Glomerular visceral epithelial cell (primary cell): ENCODE data around the gene STAG1.
"Not testable (repeated sequence)": the region's sequence is repeated elsewhere in the genome, so short reads cannot be mapped to it uniquely, and the experiment has no call there.

ENCODE experiments used
- DNase-seq: peaks from one replicate; pipeline ENCODE4 v3.0.0-alpha.2; 2016; ENCODE audit errors: extremely low spot score

The STAG1 gene

DNA sequence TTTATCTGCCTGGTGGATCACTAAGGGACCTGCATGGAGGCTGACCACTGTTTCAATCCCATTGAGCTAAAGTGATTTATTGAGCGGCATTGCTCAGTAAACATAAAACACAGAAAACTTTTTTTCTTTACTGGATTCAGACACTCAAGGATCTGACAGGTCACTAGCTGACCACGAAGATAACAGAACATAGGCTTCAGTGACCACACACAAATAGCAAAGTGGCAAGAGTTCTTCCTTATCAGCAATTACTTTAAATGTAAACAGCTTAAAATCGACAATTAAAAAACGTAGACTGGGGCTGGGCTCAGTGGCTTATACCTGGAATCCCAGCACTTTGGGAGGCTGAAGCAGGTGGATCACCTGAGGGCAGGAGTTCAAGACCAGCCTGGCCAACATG, 48.7 kb downstream of the STAG1 start:
- DNase-seq, result no peak

- DNase-seq, result no peak
Measured at GRCh38 chr3:136699271-136699828, 52.8 kb downstream of the STAG1 start.

GRCh38 chr3:136698361-136698760, 53.8 kb downstream of the STAG1 start:
- no peak for DNase-seq

DNA sequence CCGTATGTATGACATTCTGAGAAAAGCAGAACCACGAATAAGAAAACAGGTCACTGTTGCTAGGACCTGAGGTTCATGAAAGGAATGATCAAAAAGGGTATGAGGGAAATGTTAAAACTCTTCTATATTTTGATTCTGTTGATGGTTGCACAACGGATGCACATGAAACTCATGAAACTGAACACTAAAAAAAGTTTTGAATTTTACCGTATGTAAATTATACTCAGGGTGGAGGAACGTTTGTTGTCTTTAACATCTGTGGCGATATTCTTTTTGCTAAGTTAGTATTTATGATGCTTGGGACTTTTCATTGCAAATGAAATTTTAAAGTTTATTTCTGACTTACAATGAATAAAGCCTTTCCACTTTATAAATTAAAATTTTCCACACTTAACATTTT, 55.4 kb downstream of the STAG1 start:
- DNase-seq, result no peak

DNA sequence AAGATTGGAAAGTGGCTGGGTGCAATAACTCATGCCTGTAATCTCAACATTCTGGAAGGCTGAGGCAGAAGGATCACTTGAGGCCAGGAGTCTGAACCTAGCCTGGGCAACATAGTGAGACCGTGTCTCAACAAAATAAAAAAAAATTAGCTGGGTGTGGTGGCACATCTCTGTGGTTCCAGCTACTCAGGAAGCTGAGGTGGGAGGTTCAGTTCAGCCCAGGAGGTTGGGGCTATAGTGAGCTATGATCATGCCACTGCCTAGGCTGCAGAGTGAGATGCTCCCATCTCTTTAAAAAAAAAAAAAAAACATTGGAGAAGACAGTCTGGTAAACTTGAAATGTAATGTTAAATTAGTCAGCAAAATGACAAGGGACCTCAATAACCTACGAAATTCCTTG, 57.9 kb downstream of the STAG1 start:
- no peak for DNase-seq

- DNase-seq, result no peak
Measured at GRCh38 chr3:136690599-136690998, 61.6 kb downstream of the STAG1 start.

DNA sequence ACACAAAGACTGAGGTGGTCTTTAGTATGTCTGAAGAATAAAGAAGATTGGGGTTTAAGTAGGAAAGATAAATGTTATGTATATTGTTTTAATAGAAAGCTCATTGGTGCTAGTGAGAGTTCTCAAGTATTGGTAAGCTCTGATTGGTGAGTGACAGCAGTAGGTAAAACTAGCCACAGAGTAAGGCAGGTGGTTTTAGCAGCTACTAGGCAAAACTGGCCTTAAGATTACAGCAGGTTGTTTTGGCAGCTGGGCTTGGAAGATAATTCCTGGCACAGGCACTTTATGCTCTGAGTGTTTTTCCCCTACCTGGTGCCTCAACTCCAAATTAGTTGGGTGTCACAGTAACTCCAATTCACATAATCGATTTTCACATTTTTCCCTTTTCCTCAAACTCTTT, 66.3 kb downstream of the STAG1 start:
- DNase-seq, result no peak

GRCh38 chr3:136682740-136683312, 69.4 kb downstream of the STAG1 start:
- DNase-seq, result no peak

DNA sequence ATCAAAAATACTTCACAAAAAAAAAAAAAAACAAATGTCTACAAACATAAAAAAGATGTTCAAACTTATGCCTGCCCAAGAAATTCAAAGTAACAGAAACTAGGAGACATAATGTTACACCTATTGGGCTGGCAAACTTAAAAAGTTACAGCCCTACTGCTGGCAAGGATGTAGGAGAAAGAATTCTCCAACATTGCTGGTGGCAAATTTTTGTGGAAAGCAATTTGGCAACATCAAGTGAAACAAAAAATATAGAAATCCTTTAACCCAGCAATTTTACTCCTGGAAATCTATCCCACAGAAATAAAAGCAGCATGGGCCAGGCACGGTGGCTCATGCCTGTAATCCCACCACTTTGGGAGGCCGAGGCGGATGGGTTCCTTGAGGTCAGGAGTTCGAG, 73.2 kb downstream of the STAG1 start:
- DNase-seq, result no peak

GRCh38 chr3:136676009-136676408, 76.2 kb downstream of the STAG1 start:
- DNase-seq, result no peak

DNA sequence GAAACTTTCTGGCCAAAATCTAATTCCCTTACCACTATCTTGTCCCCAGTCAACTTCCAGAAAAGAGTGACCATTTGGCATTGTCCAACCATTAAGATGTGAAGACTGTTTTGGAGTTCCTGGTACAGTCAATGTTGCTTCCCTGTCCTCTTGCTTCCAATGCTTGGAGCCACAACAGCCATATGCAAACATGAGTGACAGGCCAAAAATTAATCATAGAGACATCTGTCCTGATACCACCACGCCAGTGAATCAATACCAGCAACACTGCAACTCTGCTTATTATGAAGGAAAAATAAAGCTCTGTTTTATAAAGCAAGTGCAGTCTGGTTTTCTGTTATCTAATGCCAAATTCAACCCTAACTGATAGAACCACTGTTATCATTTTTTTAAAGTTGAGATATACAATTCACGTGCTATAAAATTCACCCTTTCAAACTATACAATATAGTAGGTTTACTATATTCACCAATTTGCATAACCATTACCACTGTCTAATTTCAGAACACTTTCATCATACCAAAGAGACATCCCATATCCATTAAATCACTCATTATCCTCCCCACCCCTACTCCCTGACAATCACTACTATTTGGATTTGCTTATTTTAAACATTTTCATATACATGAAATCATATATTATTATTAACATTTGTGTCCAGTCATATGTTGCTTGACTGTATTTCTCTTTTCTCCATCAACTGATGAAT, 76.9 kb downstream of the STAG1 start:
- DNase-seq, result no peak

DNA sequence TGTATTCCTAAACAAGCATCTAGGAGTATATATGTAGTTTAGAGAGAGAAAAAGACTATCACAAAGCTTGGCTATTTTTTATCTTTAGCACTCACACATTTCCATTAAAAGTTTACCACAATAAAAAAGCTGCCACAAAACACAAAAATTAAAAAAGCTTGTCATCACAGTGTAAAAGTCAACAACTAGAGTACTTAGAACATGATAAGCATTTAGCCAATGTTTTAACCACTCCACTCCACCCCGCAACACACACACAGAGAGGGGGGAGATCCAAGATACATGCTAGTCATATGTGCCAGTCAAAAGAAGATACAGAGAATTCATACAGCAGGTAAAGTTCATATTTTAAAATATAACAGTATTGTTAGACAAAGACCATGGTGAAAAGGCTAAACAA, 79.7 kb downstream of the STAG1 start:
- no peak for DNase-seq

DNA sequence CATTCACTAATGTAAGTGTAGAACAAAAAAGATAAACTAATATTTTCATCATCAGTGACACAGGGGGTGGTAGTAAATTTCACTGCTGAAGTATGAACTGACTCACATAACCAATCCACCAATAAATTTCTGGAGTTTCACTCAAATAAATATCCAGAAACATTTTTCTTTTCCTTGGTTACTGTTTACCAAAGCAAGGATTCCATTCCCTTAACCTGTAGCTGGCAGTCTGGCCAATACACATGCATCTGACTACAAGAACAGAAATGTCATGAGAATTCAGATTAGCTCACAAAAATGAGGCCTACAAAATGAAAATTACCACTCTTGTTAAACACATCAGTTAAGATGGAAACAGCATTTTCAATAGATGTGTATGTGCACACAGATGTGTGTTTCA, 80.3 kb downstream of the STAG1 start:
- DNase-seq, result peak; percentile 8

GRCh38 chr3:136670166-136670565, 82.0 kb downstream of the STAG1 start:
- no peak for DNase-seq

- no peak for DNase-seq
Measured at GRCh38 chr3:136667081-136667480, 85.1 kb downstream of the STAG1 start.

DNA sequence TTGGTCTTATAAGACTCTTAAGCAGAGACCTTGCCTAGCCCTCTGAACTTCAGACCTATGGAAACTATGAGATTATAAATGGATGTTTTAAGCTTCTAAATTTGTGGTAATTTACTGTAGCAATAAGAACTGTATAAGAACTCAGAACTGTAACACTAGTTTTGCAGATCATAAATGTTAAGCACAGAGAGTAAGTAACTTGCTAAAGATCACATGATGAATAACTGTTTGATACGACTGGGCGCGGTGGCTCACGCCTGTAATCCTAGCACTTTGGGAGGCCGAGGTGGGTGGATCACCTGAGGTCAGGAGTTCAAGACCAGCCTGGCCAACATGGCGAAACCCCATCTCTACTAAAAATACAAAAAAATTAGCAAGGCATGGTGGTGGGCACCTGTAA, 85.9 kb downstream of the STAG1 start:
- DNase-seq, result not testable (repeated sequence)

GRCh38 chr3:136664771-136665170, 87.4 kb downstream of the STAG1 start:
- DNase-seq, result no peak

- DNase-seq, result no peak
Measured at GRCh38 chr3:136661282-136661681, 90.9 kb downstream of the STAG1 start.

- DNase-seq, result peak; percentile 51
Measured at GRCh38 chr3:136658946-136659682, 93.1 kb downstream of the STAG1 start.

DNA sequence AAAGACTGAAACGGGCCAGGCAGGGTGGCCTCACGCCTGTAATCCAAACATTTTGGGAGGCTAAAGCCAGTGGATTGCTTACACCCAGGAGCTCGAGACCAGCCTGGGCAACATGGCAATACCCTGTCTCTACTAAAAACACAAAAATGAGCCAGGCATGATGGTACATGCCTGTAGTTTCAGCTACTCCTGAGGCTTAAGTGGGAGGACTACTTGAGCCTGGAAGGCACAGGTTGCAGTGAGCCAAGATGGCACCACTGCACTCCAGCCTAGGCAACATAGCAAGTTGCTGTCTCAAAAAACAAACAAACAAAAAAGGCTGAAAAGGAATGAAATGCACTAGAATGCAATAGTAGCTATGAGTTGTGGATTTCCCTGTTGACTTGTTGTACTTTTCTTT, 94.7 kb downstream of the STAG1 start:
- no peak for DNase-seq

- no peak for DNase-seq
Measured at GRCh38 chr3:136653628-136654027, 98.5 kb downstream of the STAG1 start.

GRCh38 chr3:136651581-136651980, 100.6 kb downstream of the STAG1 start:
- no peak for DNase-seq

GRCh38 chr3:136650461-136650860, 101.7 kb downstream of the STAG1 start:
- DNase-seq, result no peak
